Nephron (organoid): ENCODE measurements around the gene TM9SF4.

Source experiments
- H3K27ac Mint-ChIP-seq, 3 experiments: 2 replicates each; pipeline ENCODE4 v1.8.0; 2020; ENCODE audit warnings: mixed read lengths in 3 of 3, mild to moderate bottlenecking in 2 of 3, moderate library complexity in 1 of 3
- H3K27me3 Mint-ChIP-seq: 2 replicates; pipeline ENCODE4 v1.8.0; 2021; ENCODE audit warnings: low read depth, mild to moderate bottlenecking, moderate library complexity, mixed read lengths
- H3K36me3 Mint-ChIP-seq: 2 replicates; pipeline ENCODE4 v1.8.0; 2020; ENCODE audit warnings: low read depth, mixed read lengths
- H3K4me1 Mint-ChIP-seq: 2 replicates; pipeline ENCODE4 v1.8.0; 2020; ENCODE audit warnings: mixed read lengths
- H3K4me3 Mint-ChIP-seq, 3 experiments: 2 replicates each; pipeline ENCODE4 v1.8.0; 2020; ENCODE audit warnings: mild to moderate bottlenecking in 3 of 3, mixed read lengths in 3 of 3, moderate library complexity in 2 of 3
- H3K9me3 Mint-ChIP-seq: 2 replicates; pipeline ENCODE4 v1.8.0; 2020; ENCODE audit warnings: mixed read lengths
- TF ChIP-seq, protein P1 (sequence below), 3 experiments: fragments of 200-600 bp; sonication (generic); IDR thresholded peaks; one replicate each; pipeline ENCODE4 v1.5.0; 2021; ENCODE audit warnings: antibody characterized with exemption in 3 of 3; ENCODE audit not compliant: unreplicated experiment in 3 of 3

TM9SF4 gene

DNA sequence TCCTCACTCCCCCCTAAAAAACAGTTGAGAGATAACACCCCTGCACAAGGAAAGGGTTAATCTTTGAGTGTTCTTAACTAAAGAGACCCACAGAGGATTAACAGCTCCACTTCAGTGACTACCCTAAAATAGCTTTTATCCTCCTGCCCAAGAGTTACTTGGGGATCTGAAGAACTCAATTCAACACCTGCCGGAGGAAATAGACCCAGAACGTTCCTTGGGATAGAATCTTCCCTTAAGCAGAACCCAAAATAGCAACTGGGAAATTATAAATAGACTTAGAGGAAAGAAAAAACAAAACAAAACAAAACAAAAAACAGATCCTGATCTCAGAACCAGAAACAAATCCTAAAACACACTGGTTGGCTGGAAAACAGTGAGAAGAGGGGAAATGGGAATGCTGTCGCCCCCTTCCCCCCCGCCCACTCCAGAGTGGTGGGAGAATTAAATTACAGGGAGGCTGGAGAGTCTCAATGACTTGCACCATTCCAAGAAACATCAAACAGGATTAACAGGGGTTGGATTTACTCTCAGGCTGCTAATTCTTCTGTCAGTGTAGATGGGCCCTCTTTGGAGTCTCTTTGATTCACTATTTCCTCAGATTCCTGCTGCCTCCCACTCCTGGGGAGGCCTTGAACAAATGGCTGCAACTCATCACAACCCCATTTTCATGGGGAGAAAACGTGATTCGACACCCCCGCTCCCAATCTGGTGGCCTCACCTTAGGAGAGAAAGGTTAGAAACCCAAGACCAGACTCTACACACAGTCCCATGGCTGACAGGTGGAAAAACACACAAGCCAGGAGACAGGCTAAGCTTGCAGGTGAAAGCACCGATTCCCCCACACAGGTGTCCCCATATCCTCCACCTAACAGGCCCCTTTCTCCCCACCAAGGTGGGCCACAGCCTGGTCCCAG lies 96.6 kb downstream of the TM9SF4 start:
- no peaks in the 10 kb centered on the region for H3K27me3 Mint-ChIP-seq
- H3K9me3 Mint-ChIP-seq: no peaks in the 10 kb centered on the region
- H3K36me3 Mint-ChIP-seq: peaks cover 12% of the 10 kb centered on the region
- H3K4me1 Mint-ChIP-seq: peaks cover 64% of the 10 kb centered on the region
- H3K27ac Mint-ChIP-seq: peak overlapping the region; percentile 62 to 98 (median 97)
- peak overlapping the region; percentile 98 to 100 (median 99) for H3K4me3 Mint-ChIP-seq
- TF ChIP-seq, protein P1, sequence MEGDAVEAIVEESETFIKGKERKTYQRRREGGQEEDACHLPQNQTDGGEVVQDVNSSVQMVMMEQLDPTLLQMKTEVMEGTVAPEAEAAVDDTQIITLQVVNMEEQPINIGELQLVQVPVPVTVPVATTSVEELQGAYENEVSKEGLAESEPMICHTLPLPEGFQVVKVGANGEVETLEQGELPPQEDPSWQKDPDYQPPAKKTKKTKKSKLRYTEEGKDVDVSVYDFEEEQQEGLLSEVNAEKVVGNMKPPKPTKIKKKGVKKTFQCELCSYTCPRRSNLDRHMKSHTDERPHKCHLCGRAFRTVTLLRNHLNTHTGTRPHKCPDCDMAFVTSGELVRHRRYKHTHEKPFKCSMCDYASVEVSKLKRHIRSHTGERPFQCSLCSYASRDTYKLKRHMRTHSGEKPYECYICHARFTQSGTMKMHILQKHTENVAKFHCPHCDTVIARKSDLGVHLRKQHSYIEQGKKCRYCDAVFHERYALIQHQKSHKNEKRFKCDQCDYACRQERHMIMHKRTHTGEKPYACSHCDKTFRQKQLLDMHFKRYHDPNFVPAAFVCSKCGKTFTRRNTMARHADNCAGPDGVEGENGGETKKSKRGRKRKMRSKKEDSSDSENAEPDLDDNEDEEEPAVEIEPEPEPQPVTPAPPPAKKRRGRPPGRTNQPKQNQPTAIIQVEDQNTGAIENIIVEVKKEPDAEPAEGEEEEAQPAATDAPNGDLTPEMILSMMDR (IDR thresholded peaks at IDR 0.05; ENCODE audit: unreplicated experiment in 3 of 3): no peak

DNA sequence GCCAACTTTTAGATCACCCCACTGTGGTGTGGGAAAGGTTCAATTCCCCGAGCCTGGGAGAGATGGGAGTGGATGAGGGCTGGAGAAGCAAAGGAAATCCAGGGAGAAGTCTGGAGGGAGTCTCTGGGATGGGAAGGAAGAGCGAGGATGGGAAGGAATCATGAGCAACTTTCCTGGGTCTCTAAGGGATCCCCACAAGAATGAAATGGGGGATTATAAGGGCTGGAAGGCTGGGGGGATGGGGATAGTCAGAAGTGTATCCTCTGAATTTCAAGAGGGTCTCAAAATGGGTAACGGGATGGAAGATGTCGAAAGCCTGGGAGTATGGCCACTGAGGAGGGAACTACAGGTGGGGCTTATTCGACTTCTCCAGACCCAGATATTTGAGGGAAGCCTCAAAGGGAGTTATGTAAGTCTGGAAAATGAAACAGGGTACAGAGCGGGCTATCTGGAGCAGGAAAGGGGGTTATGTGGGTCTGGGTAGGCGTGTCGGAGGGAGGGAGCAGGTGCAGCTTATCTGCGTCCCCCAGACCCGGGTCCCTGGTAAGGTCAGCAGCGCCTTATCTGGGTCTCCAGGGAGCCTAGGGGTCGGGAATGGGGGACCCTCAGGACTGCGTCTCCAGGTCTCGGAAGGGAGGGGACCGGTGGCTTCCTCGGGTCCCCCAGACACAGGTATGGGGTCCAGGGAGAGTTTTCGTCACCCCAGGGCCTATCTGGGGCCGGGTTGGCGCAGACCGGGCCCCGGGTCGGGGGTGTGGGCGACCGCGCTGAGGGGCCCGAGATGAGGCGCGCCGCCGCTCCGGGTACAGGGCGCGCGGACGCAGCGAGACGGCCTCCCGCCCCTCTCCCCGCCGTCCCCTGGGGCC lies 97.5 kb downstream of the TM9SF4 start:
- Mint-ChIP-seq H3K4me3 (peak overlapping the region; percentile 98 to 100 (median 99)), H3K27me3 (no peaks in the 10 kb centered on the region), H3K27ac (peak overlapping the region; percentile 62 to 98 (median 97)), H3K4me1 (peaks cover 69% of the 10 kb centered on the region), H3K9me3 (no peaks in the 10 kb centered on the region), H3K36me3 (peaks cover 16% of the 10 kb centered on the region)
- TF ChIP-seq, protein P1 (IDR thresholded peaks at IDR 0.05; ENCODE audit: unreplicated experiment in 3 of 3): no peak

DNA sequence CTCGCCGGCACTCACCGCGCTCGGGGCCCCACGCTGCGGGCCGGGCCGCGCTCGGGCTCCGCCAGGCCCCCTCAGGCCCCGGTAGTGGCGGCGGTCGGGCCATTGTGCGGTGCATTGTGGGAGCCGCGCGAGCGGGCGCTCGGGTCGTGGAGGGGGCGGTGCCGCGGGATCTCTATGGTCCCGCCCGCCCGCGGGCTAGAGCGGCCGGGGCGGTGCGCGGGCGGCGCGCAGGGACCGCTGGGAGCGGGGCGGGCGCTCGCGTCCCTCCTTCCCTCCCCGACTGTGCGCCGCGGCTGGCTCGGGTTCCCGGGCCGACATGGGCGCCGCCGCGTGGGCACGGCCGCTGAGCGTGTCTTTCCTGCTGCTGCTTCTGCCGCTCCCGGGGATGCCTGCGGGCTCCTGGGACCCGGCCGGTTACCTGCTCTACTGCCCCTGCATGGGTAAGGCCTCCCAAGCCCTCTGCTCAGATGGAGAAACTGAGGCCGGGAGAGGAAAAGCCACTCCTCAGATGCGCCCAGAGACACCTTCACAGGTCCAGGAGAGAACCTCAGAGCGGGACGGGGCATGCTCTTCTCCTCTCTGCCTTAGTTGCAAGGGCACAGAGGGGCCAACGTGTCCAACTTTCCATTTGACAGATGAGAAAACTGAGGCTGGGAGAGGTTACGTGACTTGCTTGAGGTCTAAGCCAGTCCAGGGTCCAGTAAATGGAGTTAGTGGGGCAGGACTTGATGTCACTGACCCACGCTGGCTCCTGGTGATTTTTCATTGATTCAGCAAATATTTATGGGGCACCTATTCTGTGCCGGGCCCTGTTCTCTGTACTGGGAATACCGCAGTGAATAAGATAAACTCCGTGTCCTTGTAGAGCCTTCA lies 98.3 kb downstream of the TM9SF4 start, which contains the start of the genes PLAGL2 and POFUT1:
Gene PLAGL2, minus strand, starts transcription at position 118 of the 873 bp plus-strand sequence. CDS start 5,565 bp downstream, outside the sequence.
Gene POFUT1, plus strand, starts transcription at position 255 of the 873 bp plus-strand sequence. Its CDS starts 62 bp downstream, at position 317.
- H3K36me3 Mint-ChIP-seq: peaks cover 12% of the 10 kb centered on the region

DNA sequence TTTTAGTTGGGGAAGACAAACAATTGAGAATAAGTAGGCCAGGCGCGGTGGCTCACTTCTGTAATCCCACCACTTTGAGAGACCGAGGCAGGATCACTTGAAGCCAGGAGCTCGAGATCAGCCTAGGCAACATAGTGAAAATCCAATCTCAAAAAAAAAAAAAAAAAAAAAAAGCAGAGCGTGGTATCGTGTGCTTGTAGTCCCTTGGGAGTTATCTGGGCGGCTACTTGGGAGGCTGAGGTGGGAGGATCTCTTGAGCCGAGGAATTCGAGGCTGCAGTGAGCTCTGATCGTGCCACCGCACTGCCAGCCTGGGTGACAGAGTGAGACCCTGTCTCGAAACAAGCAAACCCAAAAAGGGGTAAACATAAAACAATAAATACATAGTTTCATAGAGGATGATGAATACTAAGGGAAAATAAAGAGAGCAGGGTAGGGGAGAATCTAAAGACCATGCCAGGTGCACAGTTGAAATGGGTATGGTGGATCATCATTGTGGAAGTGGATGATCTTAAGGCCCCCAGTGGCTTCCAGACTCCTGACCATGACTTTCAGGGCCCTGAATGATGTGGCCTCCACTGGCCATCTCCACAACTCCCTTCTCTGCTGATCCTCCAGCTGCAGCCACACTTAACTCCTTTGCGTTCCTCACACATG lies 99.1 kb downstream of the TM9SF4 start:
- Mint-ChIP-seq H3K9me3 (no peaks in the 10 kb centered on the region), H3K36me3 (peaks cover 12% of the 10 kb centered on the region), H3K27me3 (no peaks in the 10 kb centered on the region), H3K27ac (peak overlapping the region; percentile 61 to 82 (median 75)), H3K4me3 (peak overlapping the region; percentile 86 to 90 (median 86)), H3K4me1 (peaks cover 59% of the 10 kb centered on the region)
- TF ChIP-seq, protein P1 (IDR thresholded peaks at IDR 0.05; ENCODE audit: unreplicated experiment in 3 of 3): no peak

More for the DNA sequence above, 98.3 kb downstream of the TM9SF4 start, which contains the start of the genes PLAGL2 and POFUT1:
- Mint-ChIP-seq H3K9me3 (no peaks in the 10 kb centered on the region), H3K27me3 (no peaks in the 10 kb centered on the region), H3K27ac (peak within 1 kb of the TSS; percentile 62 to 98 (median 97)), H3K4me1 (peaks cover 66% of the 10 kb centered on the region), H3K4me3 (peak within 1 kb of the TSS; percentile 98 to 100 (median 99))
- TF ChIP-seq, protein P1 (IDR thresholded peaks at IDR 0.05; ENCODE audit: unreplicated experiment in 3 of 3): peak in 1 of 3 experiments; percentile 32
